ENCODE data around the gene PIK3R3.

The PIK3R3 gene

DNA sequence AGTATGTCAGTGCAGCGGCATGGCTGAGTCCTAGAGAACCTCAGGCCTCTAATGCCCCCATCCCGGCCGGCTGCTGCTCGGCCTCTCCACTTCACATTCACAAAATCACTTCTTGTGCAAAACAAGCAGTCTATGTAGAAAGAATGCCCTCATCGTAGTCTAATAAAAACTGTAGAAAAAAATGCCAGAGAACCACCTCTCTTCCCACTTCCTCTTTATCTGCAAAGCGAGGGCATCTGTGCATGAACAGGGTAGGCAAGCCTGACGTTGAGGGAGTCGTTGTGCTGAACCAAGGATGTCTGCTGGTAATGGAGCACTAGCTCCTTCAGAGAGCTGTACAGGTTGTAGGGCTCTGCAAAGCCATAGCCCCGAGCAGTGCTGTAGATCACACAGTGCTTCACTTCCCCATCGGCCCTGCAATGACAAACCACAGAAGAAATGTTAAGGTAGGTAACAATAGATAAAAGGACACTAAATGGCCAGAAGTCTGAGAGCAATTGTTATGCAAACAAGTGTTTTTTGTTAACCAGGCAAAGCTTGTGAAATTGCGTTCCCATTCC, 88.9 kb downstream of the PIK3R3 start:
- peak; percentile 79 for DNase-seq (ENCODE audit: extremely low read depth, insufficient read length)
- peaks cover 5% of the 10 kb centered on the region for H3K36me3 ChIP-seq (ENCODE audit: control insufficient read depth, insufficient read depth, low read length)
- TF ChIP-seq, protein P1, sequence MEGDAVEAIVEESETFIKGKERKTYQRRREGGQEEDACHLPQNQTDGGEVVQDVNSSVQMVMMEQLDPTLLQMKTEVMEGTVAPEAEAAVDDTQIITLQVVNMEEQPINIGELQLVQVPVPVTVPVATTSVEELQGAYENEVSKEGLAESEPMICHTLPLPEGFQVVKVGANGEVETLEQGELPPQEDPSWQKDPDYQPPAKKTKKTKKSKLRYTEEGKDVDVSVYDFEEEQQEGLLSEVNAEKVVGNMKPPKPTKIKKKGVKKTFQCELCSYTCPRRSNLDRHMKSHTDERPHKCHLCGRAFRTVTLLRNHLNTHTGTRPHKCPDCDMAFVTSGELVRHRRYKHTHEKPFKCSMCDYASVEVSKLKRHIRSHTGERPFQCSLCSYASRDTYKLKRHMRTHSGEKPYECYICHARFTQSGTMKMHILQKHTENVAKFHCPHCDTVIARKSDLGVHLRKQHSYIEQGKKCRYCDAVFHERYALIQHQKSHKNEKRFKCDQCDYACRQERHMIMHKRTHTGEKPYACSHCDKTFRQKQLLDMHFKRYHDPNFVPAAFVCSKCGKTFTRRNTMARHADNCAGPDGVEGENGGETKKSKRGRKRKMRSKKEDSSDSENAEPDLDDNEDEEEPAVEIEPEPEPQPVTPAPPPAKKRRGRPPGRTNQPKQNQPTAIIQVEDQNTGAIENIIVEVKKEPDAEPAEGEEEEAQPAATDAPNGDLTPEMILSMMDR (IDR thresholded peaks at IDR 0.05; ENCODE audit: insufficient read depth, low read length, poor library complexity, severe bottlenecking): no peak
- no peaks in the 10 kb centered on the region for H3K27me3 ChIP-seq (replicated peaks; ENCODE audit: control insufficient read depth, insufficient read depth, low read length)
- H3K4me3 ChIP-seq (replicated peaks; ENCODE audit: low read depth, low read length): no peak overlapping the region

DNA sequence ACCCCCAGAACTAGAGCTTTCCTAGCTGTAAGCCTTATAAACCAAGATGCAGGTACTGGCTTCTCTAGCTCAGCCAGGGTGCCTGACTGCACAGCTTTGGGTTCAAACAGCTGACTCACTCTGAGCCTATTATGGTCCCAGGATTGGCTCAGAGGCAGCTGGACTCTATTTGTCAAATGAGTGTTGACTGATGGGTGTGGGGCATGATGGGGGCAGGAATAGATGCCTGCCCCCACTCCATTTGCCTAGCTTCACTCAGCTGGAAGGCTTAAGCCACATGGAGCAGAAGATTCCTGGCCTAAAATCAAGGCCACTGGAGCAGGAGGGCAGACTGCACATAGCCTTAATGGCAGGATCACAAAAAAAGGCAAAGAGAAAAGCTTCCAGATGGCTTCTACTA, 90.5 kb downstream of the PIK3R3 start:
- no peaks in the 10 kb centered on the region for H3K27me3 ChIP-seq (replicated peaks; ENCODE audit: control insufficient read depth, insufficient read depth, low read length)
- H3K36me3 ChIP-seq (ENCODE audit: control insufficient read depth, insufficient read depth, low read length): peaks cover 5% of the 10 kb centered on the region
- DNase-seq (ENCODE audit: extremely low read depth, insufficient read length): no peak
- TF ChIP-seq, protein P1 (IDR thresholded peaks at IDR 0.05; ENCODE audit: insufficient read depth, low read length, poor library complexity, severe bottlenecking): no peak
- no peak overlapping the region for H3K4me3 ChIP-seq (replicated peaks; ENCODE audit: low read depth, low read length)

DNA sequence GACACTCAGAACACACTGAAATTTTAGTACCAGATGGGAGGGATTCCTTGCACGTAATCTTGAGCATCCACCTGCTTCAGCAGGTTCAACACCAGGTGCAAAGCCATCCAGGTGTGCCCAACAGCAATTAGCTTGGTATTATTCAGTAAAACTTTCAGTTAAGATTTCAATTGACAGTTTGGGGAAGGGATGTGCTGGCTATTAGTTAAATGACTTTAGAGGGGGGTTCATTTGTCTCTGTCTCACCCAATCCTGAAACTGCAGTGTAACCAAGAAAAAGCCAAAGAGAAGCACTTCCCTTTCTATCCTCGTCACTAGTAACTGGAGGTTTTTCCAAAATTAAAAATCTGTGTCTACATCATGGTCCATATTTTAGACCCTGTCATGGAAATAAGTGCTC, 90.9 kb downstream of the PIK3R3 start:
- TF ChIP-seq, protein P1 (IDR thresholded peaks at IDR 0.05; ENCODE audit: insufficient read depth, low read length, poor library complexity, severe bottlenecking): no peak
- peaks cover 5% of the 10 kb centered on the region for H3K36me3 ChIP-seq (ENCODE audit: control insufficient read depth, insufficient read depth, low read length)
- DNase-seq (ENCODE audit: extremely low read depth, insufficient read length): peak; percentile 40
- no peaks in the 10 kb centered on the region for H3K27me3 ChIP-seq (replicated peaks; ENCODE audit: control insufficient read depth, insufficient read depth, low read length)
- H3K4me3 ChIP-seq (replicated peaks; ENCODE audit: low read depth, low read length): no peak overlapping the region

DNA sequence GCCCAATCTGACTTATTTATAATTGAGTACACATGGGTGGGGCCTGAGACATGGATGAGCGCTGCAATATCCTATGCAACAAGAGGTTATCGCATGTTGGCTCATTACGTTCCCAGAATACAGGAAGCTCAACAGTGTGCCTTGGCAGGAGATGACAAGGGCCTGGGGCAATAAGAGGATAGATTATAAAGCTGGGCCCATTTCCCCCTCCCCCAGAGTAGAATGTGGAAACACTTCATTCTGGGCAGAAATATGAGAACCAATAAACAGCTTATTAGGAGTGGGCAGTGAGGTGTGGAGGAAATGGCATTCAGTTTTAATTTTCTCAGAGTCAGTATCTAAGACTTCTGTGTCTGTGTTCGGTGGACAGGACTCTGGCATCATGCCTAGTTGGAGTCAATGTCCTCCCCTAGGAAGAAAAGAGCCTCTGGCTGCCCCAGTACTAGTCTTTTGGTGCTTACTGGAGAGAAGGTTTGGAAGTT, 92.8 kb downstream of the PIK3R3 start:
- Histone ChIP-seq H3K36me3 (ENCODE audit: control insufficient read depth, insufficient read depth, low read length) (peaks cover 4% of the 10 kb centered on the region), H3K27me3 (replicated peaks; ENCODE audit: control insufficient read depth, insufficient read depth, low read length) (no peaks in the 10 kb centered on the region), H3K4me3 (replicated peaks; ENCODE audit: low read depth, low read length) (no peak overlapping the region)
- TF ChIP-seq, protein P1 (IDR thresholded peaks at IDR 0.05; ENCODE audit: insufficient read depth, low read length, poor library complexity, severe bottlenecking): no peak
- DNase-seq (ENCODE audit: extremely low read depth, insufficient read length): no peak

DNA sequence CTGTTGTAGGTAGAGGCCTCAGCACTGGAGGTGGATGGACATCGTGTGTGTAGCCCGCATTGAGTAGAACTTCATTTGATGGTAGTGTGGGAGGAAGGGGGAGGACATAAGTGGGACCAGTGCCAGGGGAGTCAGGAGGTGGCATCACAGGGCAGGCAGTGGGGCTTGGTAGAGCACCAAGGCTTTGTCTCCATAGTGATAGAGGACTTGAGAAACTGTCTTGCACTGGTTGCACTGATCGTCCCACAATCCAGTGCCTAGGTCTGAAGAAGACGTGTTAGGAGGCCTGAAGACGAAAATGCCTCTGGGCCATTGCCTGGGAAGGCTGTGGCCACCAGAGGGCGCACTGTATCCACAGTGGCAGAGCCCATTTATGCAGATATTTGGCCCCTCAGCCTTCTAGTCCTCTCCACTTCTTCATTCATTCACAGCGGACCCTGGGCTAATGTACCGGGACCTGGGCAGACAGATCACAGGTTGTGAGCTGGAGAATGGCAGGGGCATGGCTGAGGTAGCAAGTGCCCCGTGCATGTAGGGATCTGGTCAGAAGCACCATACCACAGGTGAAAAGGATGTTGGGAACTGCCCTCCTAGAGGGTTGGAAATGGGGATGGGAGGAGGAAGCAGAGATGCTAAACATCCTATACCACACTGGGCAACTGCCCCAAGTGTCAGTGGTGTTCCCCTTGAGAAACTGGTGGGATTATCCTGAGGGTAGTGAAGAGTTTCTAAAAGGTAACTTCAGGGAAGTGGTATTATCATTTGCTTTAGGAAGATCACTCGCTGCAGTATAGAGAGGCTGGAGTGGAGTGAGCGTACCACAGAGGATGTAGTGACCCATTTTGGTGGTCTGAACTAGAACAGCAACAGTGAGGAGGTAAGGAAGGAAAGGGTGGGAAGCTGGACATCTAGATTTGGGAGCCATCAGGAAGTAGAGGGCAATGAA, 95.3 kb downstream of the PIK3R3 start:
- peak; percentile 66 for DNase-seq (ENCODE audit: extremely low read depth, insufficient read length)
- no peak overlapping the region for H3K4me3 ChIP-seq (replicated peaks; ENCODE audit: low read depth, low read length)
- no peaks in the 10 kb centered on the region for H3K27me3 ChIP-seq (replicated peaks; ENCODE audit: control insufficient read depth, insufficient read depth, low read length)
- H3K36me3 ChIP-seq (ENCODE audit: control insufficient read depth, insufficient read depth, low read length): peaks cover 15% of the 10 kb centered on the region
- TF ChIP-seq, protein P1 (IDR thresholded peaks at IDR 0.05; ENCODE audit: insufficient read depth, low read length, poor library complexity, severe bottlenecking): peak; percentile 96
